ENCODE results near the gene PSMB4.
"Not testable (repeated sequence)": the region's sequence is repeated elsewhere in the genome, so short reads cannot be mapped to it uniquely, and the experiment has no call there.

The PSMB4 gene

DNA sequence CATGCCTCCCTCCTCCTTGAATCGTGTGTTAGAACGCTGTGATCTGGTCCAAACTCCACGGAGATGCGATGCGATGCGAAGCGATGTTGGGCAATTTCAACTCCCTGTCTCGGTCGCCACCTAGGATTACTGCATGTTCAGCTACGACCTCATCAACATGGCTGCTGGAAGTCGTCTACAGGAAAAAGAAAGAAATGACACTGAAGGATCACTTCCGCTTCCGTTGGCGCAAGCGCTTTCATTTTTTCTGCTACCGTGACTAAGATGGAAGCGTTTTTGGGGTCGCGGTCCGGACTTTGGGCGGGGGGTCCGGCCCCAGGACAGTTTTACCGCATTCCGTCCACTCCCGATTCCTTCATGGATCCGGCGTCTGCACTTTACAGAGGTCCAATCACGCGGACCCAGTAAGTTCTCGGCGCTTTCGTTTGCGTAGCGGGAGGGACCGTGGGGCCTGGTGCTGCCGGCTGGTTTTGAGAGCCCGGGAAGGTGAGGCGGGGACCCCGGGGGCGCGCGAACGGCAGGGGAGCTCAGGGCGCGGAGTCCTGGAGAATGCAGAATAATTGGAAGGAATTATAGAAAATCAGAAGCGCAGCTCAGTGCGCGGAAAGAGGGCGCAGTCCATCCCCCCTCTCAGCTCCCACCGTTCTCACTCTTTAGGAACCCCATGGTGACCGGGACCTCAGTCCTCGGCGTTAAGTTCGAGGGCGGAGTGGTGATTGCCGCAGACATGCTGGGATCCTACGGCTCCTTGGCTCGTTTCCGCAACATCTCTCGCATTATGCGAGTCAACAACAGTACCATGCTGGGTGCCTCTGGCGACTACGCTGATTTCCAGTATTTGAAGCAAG, at the start of gene PSMB4:
PSMB4 (plus strand) TSS at position 250 of the 848 bp plus-strand sequence; CDS start at position 265, 15 bp downstream.
- peak; percentile 90 for DNase-seq

DNA sequence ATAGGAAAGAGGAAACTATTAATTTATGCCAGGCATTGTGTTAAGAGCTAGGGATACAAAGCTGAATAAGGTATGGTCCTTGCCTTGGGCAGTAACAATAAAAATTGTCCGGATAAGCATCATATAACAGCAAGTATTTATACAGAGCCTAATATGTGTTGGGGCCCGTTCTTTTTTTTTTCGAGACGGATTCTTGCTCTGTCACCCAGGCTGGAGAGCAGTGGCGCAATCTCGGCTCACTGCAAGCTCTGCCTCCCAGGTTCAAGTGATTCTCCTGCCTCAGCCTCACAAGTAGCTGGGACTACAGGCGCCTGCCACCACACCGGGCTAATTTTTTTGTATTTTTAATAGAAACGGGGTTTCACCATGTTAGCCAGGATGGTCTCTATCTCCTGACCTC, 49.0 kb upstream of the PSMB4 start:
- DNase-seq: not testable (repeated sequence)

- DNase-seq: no peak
Observed at GRCh38 chr1:151352021-151352718, 47.2 kb upstream of the PSMB4 start.

- no peak for DNase-seq
Observed at GRCh38 chr1:151356696-151357095, 42.7 kb upstream of the PSMB4 start.

GRCh38 chr1:151361883-151362282, 37.5 kb upstream of the PSMB4 start:
- no peak for DNase-seq

DNA sequence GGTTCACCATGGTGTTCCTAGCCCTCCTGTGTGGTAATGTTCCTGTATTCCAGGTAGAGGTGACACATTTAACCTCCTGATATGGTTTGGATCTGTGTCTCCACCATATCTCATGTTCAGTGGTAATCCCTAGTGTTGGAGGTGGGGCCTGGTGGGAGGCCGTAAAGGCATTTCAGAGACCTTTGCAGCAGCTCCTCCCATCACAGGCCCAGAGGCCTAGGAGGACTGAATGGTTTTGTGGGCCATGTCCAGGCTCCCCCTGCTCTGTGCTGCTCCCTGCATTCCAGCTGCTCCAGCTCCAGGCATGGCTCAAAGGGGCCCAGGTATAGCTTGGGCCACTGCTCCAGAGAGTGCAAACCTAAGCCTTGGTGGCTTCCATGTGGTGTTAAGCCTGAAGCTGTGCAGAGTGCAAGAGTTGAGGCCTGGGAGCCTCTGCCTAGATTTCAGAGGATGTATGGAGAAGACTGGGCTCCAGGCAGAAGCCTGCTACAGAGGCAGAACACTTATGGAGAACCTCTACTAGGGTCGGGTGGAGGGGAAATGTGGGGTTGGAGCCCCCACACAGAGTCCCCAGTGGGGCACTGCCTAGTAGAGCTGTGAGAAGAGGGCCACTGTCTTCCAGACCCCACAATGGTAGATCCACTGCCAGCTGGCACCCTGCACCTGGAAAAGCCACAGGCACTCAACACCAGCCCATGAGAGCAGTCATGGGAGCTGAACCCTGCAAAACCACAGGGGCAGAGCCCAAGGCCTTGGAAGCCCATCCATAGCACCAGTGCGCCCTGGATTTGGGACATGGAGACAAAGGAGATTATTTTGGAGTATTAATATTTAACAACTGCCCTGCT, 36.8 kb upstream of the PSMB4 start:
- no peak for DNase-seq

- no peak for DNase-seq
Observed at GRCh38 chr1:151364996-151365395, 34.4 kb upstream of the PSMB4 start.

DNA sequence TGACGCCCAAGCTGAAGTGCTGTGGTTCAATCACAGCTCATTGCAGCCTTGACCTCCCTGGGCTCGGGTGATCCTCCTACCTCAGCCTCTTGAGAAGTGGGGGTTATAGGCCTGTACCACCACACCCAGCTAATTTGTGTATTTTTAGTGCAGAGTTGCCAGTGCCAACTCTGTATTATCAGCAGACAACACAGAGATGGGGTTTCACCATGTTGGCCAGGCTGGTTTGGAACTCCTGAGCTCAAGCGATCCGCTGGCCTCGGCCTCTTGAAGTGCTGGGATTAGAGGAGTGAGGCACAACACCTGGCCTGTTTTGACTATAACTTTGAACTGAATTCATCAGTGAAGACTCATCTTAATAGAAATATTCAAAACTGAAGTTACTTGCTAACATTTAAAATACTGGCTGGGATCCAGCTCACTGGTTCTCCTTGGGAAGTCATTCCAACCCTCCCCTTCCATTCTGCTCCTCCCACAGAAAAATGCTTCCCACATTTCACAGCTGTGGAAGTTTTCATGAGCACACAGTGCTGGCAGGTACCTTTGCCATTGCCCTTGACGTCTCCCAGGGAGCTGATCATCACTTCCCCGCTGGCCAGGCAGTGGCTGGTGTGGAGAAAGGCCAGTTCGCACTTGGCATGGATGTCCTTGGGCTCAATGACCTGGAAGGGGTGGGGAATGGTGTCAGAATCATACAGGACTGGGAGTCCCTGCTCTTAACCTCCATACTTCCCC, 31.5 kb upstream of the PSMB4 start:
- no peak for DNase-seq

DNA sequence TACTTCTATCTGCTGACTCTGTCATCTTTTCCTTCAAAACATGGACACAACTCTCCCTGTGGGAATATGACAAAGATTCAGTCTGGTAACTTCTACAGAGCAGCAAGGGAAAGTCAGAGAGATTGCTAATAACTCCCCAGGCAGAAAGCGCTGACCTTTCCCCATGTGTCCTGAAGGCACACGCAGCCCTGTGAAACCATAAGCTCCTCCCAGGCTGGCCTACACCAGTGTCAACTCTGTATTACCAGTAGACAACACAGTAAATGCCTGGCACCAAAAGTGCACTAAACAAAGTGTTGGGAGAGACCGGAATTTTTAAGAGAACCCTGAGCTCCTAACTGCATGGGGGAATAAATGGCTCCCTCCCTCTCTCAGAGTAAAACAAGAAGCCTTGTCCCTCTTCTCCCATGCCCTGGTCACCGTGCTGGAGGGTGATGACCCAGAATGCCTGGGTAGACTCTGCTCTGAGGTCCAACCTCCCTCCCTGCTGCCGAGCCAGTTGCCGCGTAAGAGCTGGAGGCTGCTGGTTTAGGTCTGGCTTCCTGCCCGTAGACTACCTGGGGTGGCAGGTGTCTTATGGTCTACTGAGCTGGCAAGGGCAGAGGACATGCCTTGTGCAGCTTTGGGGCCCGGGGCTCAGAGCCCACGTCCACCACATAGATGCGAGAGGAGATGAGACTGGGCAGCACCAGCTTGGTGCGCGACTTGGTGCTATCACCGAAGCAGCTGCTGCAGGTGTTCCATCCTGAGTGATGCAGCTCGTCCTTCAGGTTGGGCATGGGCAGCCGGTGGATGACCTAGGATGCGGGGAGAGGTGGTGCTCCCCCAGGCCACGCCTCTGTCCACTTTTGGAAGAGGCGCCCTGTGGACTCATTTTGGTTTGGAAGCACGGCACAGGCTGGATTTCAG, 30.7 kb upstream of the PSMB4 start:
- DNase-seq: no peak

DNA sequence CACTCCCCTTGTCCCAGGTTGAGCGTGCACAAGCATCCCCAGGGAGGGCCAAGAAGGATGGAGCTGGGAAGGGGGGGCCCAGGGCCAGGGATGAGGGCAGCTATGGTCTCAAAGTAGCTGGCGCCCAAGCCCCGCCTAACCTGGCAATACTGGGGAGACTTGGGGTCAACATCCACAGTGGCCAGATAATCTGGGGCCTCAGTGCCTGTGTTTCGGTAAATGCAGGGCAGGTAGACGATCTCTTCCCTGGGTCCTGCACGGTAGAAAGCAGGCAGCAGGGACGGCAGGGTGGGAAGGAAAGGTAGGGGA, 30.1 kb upstream of the PSMB4 start:
- no peak for DNase-seq

GRCh38 chr1:151369621-151370048, 29.7 kb upstream of the PSMB4 start:
- no peak for DNase-seq

- DNase-seq: no peak
Observed at GRCh38 chr1:151370211-151370911, 29.0 kb upstream of the PSMB4 start.

- no peak for DNase-seq
Observed at GRCh38 chr1:151371370-151372057, 27.9 kb upstream of the PSMB4 start.

DNA sequence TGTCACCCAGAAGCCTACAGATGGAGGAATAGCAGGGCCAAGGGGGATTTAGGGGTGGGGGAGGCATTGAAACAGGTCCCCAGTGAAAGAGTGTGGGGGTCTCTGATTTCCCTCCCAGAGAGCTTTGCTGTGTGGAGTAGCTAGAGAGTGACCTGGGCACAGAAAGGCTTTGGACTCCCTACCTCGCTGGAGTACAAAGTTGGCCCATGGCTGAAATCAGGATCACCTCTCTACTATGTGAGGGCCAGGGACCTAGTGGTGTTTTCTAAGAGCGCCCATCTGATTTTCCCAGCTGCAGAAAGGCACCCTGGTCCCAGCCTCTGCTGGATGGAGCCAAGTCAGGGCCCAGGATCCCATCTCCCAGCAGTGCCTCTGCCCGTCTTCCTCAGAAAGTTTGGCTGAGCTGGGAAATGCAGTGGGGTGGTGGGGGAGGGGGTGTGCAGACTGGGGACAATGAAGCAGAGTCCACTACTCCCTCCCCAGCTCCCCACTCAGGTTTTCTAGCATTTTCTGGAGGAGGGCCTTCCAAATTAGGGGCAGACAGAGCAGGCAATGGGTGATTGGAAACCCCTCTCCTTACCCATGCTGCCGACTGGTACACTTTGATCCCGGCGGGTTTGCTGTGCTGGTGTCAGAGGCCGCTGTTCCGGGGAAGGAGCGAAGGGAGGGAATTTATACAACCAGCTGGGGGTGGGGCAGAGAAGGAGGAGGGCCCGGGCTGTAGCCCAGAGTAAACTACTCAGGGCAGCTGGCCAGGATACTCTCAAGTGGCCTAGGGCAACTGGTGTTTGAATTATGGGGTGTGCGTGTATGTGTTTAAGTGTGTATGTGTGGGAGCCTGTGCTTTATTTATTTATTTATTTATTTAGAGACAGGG, 27.1 kb upstream of the PSMB4 start, which contains the start of gene SELENBP1:
SELENBP1 (minus strand) TSS at position 648 of the 877 bp plus-strand sequence; CDS start at position 584, 64 bp downstream.
- no peak for DNase-seq

DNA sequence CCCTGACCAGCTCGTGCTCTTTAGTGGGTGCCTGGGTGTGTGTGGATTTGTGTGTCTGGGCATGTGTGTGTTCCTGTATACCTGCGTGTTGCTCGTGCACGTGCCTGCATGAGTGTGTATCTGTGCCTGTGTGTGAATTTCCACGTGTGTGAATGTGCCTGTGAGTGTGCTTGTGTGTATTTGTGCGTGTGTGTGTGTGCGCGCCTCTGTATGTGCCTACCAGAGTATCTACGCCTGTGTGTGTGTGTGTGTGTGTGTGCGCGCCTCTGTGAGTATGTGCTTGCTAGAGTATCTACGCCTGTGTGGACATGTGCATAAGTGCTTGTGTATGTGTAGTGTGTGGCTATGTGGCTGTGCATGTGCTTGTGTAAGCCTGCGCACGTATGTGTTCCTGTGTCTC, 26.2 kb upstream of the PSMB4 start:
- no peak for DNase-seq

GRCh38 chr1:151377150-151377884, 22.1 kb upstream of the PSMB4 start:
- no peak for DNase-seq

GRCh38 chr1:151384584-151384983, 14.8 kb upstream of the PSMB4 start:
- no peak for DNase-seq

DNA sequence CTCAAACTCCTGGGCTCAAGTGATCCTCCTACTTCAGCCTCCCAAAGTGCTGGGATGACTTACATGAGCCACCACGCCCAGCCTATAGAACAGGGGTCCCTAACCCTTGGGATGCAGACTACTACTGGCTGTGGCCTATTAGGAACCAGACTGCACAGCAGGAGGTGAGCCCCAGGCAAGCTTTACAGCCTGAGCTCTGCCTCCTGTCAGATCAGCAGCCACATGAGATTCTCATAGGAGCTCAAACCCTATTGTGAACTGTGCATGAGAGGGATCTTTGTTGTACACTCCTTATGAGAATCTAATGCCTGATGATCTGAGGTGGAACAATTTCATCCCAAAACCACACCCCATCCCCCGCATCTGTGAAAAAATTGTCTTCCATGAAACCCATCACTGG, 13.4 kb upstream of the PSMB4 start:
- DNase-seq: no peak
